G401.6 (cell line): ENCODE data around the gene INPP5A.
A peak's percentile ranks its signal among the peaks of the same experiment; 100 is the strongest.

Source experiments
- FAIRE-seq: peaks from 2 replicates; lab custom pipeline; 2012; peaks lifted over from hg19 to GRCh38; lab: Jason Lieb, UNC

The INPP5A gene

DNA sequence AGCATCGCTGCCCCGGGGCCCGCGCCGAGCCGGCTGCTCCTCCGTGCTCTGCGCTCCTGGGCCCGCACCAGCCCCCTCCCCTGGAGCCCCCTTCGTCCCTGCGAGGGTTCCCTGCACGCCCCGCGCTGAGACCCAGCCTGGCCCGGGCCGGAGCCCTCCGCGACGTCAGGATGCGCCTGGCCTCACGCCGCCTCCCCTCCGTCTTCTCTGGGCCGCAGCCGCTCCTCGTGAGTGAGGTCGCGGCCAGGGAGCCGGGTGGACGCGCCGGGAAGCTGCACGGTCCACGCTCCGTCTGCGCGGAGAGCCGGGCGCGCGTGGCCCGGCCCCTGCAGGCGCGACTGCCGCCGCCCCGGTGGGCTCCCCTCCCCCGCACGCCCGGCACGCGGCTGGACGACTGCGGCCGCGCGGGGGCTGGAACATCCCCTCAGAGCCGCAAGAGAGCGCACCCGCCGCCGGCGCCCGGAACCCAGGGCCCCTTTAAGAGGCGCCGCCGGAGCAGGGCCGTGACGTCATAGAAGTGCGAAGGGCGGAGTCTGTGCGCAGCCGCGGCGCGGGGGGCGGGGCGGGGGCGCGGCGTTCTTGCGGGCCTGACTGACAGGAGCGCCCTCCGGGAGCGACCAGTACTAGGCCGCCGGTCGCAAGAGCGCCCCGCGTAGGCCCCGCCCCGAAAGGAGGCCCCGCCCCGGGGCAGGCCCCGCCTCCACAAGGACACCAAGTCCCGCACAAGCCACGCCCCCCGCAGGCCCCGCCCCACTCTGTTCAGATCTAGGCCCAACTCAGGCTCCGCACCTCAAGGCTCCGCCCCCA is 507 bp upstream of the INPP5A start:
- peak; percentile 88 for FAIRE-seq

DNA sequence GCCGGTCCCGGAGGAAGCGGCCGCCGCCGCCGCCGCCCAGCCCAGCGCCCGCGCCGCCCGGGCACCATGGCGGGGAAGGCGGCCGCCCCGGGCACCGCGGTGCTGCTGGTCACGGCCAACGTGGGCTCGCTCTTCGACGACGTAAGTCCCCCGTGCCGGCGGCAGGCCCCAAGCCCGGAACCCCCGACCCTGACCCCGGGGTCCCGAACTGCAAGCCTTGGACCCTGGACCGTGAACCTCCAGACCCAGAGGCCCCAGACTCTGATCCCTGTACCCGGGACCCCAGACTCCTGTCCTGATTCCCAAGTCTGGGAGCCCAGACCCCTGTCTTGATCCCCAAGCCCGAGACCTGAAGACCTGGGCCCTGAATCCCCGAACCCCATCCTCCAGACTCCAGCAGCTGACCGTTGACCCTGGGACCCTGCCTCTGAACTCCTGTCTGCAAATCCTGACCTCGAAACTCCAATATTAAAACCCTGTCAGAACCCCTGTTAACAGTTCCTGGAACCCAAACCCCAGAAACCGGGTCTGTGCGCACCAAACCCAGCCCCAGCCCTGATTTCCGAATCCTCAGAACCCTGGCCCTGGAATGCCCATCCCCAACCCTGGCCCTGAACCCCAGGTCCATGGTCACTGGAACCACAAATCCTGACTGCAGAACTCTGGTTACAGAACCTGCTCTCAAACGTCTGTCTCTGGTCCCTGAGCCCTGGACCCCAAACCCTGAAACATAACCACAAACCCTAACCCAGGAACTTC is 623 bp downstream of the INPP5A start:
- no peak for FAIRE-seq

DNA sequence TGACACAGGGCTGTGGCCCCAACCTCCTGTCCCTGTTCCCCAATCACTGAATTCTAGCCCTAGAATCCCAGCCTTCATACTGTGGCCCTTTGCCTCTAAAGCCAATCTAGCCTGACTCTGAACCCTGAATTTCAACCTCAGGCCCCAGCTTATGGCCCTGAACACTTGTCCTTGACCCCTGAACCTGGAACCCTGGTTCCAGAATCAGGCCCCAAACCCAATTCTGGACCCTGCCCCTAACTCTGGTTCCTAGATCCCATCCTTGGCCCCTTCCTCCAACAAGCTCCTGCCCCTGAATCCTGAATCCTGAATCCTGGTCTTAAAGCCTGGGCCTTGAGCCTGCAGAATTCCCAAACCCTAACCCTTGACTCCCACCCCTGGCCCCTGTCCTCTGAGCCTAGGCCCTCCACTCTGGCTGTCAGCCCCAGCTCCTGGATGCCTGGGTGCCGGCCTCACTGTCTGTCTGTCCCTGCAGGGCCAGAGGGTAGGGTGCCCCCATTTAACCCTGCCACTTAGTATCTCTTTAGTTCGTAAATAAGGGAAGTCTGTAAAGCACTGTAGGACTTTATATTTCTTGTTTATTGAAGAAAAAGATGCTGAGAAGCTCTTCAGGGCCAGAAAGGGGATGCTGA is 1.3 kb downstream of the INPP5A start:
- FAIRE-seq: no peak

DNA sequence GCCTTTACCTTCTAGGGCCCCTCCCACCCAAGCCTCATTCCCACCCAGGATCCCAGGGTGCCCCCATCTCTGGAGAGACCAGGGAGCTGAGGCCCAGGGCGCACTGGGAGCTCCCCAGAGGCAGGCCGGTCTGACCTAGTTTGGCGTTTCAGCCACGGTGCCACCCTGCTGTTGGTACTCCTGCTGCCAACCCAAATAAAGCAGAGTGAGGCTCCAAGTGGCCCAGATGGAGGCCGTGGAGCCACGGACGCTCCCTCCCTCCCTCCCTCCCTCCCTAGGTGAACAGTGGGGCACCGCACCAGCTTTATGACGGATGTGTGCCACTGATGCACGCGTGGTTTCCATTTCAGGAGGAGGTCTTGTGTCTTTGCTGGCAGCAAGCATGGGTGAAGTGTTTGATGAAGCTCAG is 1.8 kb downstream of the INPP5A start:
- FAIRE-seq: no peak

DNA sequence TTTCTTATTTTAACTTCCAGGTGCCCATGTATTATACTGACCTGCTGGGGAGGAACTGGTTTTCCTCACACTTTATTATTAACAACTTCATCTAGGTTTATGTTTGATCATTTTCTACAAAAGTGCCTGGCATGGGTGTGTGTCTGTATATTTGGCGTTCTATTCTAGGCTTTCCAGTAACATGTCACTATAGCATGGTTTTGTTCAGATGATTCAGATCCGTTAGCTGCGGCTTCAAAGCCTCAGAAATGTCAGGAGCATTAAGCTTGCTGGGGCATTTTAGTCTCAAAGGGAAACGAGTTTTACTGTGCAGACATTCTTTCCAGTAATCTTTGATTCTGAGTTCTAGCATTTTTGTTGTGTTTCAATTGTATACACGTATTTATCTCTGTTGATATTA is 2.3 kb downstream of the INPP5A start:
- FAIRE-seq: no peak

DNA sequence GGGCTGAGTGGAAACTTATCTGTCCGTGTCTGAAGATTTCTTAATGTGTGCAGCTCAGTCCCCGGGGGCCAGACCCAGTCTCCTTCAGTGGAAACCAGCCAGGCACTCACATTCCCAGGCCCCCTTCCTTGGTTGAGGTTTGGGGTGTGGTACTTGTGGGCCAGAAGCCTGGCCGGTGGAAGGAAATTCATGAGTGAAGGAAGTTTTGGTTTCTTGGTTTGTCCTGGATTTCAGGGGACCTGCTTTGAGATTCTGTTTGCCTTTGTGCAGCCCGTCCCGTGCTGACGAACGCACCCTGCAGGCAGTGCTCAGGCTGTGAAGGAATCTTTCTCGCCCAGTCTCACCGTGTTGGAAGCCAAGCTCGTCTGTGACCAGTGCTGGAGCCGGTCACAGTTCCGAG is 2.9 kb downstream of the INPP5A start:
- no peak for FAIRE-seq

DNA sequence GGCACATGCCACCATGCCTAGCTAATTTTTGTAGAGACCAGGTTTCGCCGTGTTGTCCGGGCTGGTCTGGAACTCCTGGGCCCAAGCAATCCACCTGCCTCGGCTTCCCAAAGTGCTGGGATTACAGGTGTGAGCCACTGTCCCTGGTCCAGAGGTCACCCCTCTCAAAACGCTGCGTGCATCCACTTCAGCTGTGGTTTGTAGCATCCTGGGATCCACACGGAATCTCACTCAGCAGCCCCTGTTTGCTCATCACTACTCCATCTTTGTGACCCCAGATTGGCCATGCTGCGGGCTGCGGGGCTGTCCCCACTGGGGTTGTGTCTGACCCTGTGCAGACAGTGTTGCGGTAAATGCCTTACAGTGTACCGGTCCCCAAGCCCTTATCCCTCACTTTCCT is 3.5 kb downstream of the INPP5A start:
- FAIRE-seq: no peak

DNA sequence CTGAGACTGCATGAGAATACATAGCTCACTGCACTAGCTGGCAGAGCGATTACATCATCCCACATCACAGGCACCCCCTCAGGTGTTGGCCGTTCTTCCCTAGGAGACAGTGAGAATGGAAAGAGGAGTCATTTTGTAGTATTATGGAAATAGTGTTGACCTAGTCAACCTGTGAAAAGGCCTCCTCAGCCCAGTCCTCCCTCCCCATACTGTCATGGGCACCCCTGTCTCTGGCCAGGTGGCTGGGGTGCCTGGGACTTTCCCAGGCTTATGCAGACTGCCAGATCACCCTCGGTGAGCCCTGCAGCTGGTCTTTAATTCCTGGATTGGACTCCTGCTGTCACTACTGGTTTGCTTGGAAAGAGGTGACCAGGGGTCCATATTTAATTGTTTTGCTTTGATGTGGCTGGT is 4.0 kb downstream of the INPP5A start:
- FAIRE-seq: no peak

DNA sequence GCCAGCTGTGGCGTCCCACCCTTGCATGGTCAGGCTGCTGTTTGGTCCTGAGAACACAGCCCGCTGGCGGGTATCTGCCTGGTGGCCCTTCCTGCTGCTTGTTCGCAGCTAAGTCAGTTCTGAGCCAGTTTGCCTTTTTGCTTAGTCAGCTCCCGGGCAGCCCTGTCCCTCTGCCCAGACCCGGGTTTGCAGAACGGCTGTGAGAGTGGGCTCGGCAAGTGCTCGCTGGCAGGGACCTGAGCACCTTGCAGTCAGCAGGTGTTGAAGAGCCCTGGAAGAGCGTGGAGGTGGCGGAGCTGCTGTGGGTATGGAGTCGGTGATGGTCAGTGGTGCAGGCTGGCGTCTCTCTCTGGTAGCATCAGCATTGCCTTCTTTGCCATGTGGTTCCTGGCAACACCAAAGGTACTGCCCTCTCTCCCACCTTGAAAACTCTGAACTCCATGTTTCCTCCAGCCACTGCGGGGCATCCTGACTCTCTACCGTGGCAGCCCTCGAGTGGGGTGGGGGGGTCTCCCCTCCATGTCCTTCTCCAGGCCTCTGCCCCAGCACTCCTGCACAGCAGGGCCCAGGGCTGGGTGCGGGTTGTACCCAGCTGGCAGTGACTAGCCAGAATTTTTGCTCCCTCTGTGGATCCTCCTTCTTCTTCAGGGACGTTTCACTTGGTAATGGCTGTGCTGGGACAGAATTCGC is 4.6 kb downstream of the INPP5A start:
- no peak for FAIRE-seq

DNA sequence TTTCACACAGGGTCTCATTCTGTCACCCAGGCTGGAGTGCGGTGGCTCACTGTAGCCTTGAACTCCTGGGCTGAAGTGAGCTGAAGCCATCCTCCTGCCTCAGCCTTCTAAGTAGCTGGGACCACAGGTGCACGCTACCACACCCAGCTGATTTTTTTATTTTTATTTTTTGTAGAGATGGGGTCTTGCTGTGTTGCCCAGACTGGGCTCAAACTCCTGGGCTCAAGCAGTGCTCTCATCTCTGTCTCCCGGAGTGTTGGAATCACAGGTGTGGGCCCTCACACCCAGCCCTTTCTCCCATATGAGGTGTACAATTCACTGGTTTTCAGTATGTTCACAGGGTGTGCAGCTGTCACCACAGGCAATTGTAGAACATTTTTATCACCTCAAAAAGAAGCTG is 5.2 kb downstream of the INPP5A start:
- FAIRE-seq: no peak

DNA sequence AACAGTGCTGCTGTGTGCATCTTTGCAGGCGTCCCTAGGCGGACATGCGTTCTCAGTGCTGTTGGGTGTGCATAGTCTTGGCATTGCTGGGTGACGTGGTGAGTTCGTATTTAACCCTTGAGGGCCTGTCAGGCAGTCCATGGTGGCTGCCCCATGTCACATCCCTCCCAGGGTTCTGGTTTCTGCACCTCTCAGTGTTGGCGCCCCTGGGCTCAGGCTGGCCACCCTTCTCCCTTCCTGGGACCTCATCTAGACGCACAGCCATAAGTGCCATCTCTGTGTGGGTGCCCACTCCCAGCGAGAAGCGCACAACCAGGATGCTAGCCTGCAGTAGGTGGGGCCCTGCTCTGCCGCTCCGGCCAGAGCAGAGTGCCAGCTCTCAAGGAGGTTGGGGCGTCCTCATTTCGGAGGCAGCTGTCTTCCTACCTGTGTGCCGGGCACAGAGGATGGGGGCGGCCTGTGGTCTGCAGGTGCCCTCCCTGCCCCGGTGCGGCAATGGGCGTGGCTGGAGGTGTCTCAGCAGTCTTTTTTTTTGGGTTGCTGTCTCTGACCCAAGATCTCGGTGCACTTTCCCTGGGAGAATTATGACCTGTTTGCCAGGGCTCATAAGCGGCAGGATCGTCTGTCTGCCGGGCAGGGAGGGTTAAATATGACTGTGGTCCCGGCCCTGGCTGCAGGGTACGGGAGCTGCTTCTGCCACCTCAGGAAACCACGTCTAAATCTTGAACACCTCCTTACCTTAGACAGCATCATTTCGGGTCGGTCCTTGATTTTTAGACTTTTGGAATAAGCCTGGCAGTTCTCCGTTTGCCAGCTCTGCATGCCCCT is 6.5 kb downstream of the INPP5A start:
- no peak for FAIRE-seq

DNA sequence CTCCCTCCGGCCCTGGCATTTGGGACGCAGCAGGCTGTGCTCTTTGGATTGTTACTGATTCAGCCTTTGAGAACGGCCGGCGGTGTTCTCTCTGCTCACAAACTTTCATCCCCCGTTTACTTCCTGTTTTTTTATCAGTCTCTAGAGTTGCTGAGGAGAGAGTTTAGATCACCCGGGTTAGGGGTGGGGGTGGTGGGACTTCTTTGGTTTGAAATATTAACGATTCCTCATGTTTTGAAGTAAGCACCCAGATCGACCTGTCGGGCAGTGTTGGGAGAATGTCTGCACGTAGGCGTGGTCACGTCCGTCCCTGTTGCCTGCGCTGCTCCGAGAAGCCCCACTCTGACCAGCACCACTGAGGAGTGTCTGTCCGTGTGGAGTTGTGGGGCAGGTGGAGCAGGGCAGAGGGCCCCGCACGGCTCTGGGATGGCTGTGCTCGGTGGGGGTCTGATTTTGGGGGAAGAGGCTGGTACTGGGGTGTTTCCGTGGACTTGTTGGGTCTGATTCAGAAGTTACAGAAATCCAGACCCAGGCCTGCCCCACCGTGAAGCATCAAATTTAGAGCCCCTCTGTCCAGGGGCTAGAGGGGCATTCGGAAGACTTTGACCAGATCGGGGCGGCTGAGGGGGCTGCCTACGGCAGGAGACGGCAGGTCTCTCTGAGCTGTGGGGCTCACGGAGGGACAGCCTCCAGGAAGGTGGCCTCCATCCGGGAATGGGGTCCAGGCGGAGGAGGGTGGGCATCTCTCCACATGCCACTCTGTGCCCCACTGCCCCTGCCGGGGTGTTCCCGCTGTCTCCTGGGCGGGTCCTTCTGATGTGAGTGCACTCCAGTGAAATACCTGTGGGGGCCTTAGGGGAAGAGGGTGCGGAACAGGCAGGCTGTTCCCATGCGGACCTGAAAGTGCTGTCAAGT is 7.4 kb downstream of the INPP5A start:
- no peak for FAIRE-seq

DNA sequence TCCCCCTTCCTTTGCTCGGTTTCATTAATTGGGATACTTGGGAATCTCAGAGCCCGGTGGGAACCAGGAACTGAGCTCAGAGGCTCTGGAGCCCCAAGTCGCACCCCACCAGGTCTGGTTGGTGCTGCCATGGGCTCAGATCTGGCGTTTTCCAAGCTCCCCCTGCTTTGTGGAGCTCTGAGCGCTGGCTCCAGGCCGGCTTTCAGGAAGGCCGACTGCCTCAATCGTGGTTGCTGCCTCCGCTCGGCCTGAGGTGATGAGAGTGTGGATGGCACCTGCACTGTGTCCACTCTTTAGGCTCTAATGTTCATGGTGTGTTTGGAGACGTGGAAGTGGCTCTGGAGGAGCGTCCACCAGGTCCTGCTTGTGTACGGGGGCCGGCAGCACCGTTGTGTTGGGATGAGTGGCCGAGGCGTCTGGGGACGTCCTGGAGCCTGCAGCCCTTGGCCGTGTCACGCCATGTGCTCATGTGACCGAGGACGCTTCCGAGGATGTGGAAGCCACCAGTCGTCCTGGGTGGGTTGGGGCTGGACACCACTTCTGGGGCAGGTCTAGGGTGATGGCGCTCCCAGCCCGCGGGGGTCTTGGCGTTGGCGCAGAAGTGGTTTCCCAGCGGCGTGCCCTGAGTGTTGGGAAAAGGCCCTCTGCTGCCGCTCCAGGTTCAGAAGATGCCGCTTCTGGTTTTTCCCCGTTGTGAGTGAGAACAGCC is 8.2 kb downstream of the INPP5A start:
- no peak for FAIRE-seq

DNA sequence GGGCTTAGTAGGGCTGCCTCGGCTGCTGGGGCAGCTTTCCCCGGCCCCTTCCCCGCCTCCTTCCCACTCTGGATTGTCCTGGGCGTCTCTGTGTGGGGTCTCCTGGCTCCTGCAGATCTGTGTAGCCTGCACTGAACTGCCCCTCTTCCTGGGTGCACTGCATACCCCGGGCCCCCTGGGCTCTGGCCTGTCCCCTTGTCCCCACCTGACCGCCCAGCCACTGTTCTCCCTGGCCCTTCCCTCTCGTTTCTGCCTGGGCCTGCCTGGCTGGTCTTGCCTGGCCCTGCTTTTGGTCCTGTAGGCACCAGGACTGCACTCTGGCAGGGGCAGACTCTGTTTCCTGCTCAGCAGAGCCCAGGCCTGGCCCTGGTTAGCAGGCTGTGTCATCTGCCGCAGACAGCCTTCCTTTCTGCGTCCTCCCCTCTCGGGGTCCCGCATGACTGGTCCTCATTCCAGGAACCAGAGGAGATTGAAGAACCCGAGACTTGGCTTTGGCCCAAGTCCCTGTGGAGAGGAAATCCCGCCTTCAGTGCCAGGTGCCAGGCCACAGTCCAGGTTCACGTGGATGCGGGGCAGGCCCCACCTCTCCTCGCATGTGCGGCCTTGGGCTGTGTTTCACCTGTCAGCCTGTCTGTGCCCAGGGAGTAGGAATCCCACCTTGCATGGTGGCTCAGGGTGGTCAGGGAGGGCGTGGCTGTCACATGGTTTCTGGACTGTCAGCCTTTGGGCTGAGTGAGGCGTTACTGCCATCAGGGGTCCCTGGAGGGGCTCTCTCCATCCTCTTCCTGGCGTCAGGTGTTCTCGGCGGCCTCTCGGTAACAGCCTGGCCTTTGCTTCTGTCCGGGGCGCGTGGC is 9.2 kb downstream of the INPP5A start:
- FAIRE-seq: no peak

DNA sequence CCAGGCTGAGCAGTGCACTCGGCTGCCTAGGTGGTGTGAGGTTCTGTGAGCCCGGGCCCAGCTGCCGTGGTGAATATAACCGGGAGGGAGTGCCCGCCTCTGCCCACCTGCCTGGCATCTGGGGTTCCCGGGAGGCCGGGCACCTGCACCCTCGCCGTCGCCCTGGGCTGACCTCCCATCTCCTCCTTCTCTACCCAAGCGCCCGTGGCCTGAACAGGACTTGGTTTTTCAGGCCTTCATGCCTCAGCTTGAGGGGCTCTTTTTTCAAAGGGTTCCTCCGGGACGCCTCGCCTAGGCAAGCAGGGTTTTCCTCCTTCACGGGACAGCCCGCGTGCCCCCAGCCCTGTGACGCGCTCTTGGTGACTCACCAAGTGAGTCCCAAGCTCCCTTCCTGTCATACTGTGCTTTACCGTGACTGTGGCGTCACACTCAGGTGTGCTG is 9.9 kb downstream of the INPP5A start:
- FAIRE-seq: no peak

DNA sequence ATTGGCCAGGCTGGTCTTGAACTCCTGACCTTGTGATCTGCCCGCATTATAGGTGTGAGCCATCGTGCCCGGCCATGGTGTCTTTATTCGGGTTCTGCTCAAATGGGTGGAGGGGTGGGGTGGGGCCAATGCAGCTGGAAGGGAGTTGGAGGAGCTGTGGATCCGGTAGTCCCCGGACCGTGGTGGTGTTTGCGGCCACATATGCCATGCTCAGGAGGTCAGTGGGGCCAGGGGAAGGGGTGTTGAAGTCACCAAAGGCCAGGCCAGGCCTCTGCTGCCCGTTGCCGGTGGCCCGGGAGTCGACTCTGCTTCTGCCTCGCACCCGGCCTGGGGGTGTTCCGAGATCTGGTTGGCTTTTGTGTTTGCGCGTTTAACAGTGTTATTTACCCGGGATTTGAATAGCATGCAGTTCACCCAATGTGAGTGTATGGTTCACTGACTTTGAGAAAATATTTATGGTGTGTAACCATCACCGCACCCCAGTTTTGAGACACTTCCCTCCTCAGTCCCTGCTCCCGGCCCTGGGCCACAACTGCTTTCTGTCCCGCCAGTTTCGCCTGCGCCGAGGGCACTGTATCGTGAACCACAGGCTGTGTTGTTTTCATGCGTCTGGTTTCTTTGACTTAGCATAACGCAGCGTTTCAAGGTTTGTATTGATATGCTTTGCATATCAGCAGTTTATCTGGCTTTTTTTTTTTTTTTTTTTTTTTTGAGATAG is 10.7 kb downstream of the INPP5A start:
- no peak for FAIRE-seq

DNA sequence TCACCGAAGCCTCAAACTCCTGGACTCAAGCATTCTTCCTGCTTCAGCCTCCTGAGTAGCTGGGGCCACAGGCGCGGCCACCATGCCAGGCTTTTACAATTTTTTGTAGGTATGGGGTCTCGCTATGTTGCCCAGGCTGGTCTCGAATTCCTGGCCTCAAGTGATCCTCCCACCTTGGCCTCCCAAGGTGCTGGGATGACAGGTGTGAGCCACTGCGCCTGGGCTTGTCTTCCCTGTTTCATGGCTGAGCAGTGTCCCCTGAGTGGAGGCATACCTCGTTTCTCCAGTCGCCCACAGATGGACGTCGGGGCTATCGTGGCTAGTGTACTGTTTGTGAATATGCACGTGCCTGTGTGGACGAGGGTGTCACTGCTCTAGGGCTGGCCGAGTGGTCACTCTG is 11.3 kb downstream of the INPP5A start:
- FAIRE-seq: no peak

DNA sequence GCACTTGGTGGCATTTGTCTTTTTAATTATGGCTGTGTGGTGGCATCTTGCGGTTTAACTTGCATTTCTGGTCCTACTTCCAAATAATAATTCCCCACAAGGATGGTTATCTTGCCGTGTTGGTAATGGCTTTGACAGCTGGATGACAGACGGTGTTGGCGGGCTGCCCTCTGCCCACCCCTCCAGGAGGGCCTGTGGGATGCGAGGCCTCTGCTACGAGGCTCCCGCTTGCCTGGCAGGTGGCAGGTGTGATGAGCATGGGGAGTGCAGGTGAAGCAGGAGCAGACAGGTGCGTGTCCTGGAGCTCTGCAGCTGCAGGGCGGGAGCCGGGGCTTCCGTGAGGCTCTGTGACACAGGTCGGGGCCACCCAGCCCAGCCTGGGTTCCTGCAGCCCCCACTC is 11.8 kb downstream of the INPP5A start:
- FAIRE-seq: no peak
